WTC11 (cell line): ENCODE measurements around the gene FNDC3B. TPM values are rescaled to one million over a fixed set of nuclear protein-coding genes. Genes with fewer than 3 reads are reported as not detected.

Experiments
- ATAC-seq: fragments of 200-7000 bp; cut with Tn5 transposase; 2 replicates; pipeline ENCODE4 v1.10.0; 2021; ENCODE audit warnings: mild to moderate bottlenecking, moderate library complexity
- CTCF ChIA-PET: fragments of 300-600 bp; sonication (Branson Sonifier 250); formaldehyde crosslinking; loops from one replicate; lab custom pipeline; 2021; ENCODE audit warnings: antibody characterized with exemption; lab: Charles Lee
- POLR2A ChIA-PET: fragments of 350-600 bp; sonication (Branson Sonifier 250); formaldehyde crosslinking; loops from one replicate; lab custom pipeline; 2021; ENCODE audit warnings: antibody characterized with exemption; lab: Charles Lee
- DNase-seq: peaks from one replicate; pipeline ENCODE4 v3.0.0; 2021; ENCODE audit warnings: low spot score
- H3K27ac Mint-ChIP-seq: 2 replicates; pipeline ENCODE4 v1.8.0; 2021; ENCODE audit warnings: mixed read lengths
- H3K27me3 Mint-ChIP-seq: 2 replicates; pipeline ENCODE4 v1.8.0; 2021; ENCODE audit warnings: low read depth, mild to moderate bottlenecking, moderate library complexity, mixed read lengths
- H3K36me3 Mint-ChIP-seq: 2 replicates; pipeline ENCODE4 v1.8.0; 2021; ENCODE audit warnings: mixed read lengths
- H3K4me1 Mint-ChIP-seq: 2 replicates; pipeline ENCODE4 v1.8.0; 2022; ENCODE audit warnings: mixed read lengths
- H3K4me3 Mint-ChIP-seq: 2 replicates; pipeline ENCODE4 v1.8.0; 2021; ENCODE audit warnings: mild to moderate bottlenecking, moderate library complexity, mixed read lengths
- H3K9me3 Mint-ChIP-seq: 2 replicates; pipeline ENCODE4 v1.8.0; 2021; ENCODE audit warnings: mixed read lengths
- CREM ChIP-seq: sonication (generic); formaldehyde crosslinking; IDR thresholded peaks from 2 replicates; pipeline ENCODE4 v1.8.1; 2022; ENCODE audit warnings: mild to moderate bottlenecking, missing genetic modification reagents, moderate library complexity
- ELF4 ChIP-seq: sonication (generic); formaldehyde crosslinking; IDR thresholded peaks from 2 replicates; pipeline ENCODE4 v1.8.1; 2022; ENCODE audit warnings: low read depth, mild to moderate bottlenecking, moderate library complexity, missing genetic modification reagents
- ERG ChIP-seq: fragments of 250-450 bp; sonication (Bioruptor Pico); IDR thresholded peaks from 2 replicates; pipeline ENCODE4 v1.8.0; 2021; ENCODE audit warnings: mild to moderate bottlenecking
- FOXJ3 ChIP-seq: sonication (generic); formaldehyde crosslinking; IDR thresholded peaks from 2 replicates; pipeline ENCODE4 v1.9.0; 2021; ENCODE audit warnings: missing genetic modification reagents, mild to moderate bottlenecking, borderline replicate concordance
- HMGA2 ChIP-seq: fragments of 250-450 bp; sonication (Bioruptor Pico); IDR thresholded peaks from 2 replicates; pipeline ENCODE4 v1.4.0; 2021; ENCODE audit warnings: mild to moderate bottlenecking, moderate library complexity
- MXD4 ChIP-seq: fragments of 250-450 bp; sonication (Bioruptor Pico); IDR thresholded peaks from 2 replicates; pipeline ENCODE4 v1.8.0; 2021; ENCODE audit warnings: mild to moderate bottlenecking, moderate library complexity, borderline replicate concordance
- MYBL2 ChIP-seq: sonication (generic); formaldehyde crosslinking; IDR thresholded peaks from 2 replicates; pipeline ENCODE4 v1.8.1; 2023; ENCODE audit warnings: mild to moderate bottlenecking, moderate library complexity, missing genetic modification reagents
- NFATC4 ChIP-seq: fragments of 250-450 bp; sonication (Bioruptor Pico); IDR thresholded peaks from 2 replicates; pipeline ENCODE4 v1.9.0; 2021; ENCODE audit warnings: mild to moderate bottlenecking
- PRRX2 ChIP-seq: fragments of 250-450 bp; sonication (Bioruptor Pico); IDR thresholded peaks from 2 replicates; pipeline ENCODE4 v1.8.0; 2021; ENCODE audit warnings: mild to moderate bottlenecking
- RELA ChIP-seq: sonication (generic); formaldehyde crosslinking; IDR thresholded peaks from 2 replicates; pipeline ENCODE4 v1.8.1; 2022; ENCODE audit warnings: missing genetic modification reagents, mild to moderate bottlenecking, borderline replicate concordance
- RORB ChIP-seq: fragments of 250-450 bp; sonication (Bioruptor Pico); IDR thresholded peaks from 2 replicates; pipeline ENCODE4 v1.9.0; 2021; ENCODE audit warnings: mild to moderate bottlenecking
- ZNF263 ChIP-seq: sonication (generic); formaldehyde crosslinking; IDR thresholded peaks from 2 replicates; pipeline ENCODE4 v1.8.1; 2022; ENCODE audit warnings: low read depth, mild to moderate bottlenecking, moderate library complexity, missing genetic modification reagents
- ZNF281 ChIP-seq: sonication (generic); formaldehyde crosslinking; IDR thresholded peaks from 2 replicates; pipeline ENCODE4 v1.8.0; 2023; ENCODE audit warnings: mild to moderate bottlenecking, missing genetic modification reagents
- total RNA-seq: library from RNA; stranded (reverse); gene quantifications from 3 replicates; pipeline ENCODE4 v1.2.3, GENCODE V29; 2021
- TF ChIP-seq, protein P1 (sequence below): sonication (generic); formaldehyde crosslinking; IDR thresholded peaks from 2 replicates; pipeline ENCODE4 v1.8.1; 2022; ENCODE audit warnings: low read depth, missing genetic modification reagents, borderline replicate concordance
- TF ChIP-seq, protein P2 (sequence below): sonication (generic); formaldehyde crosslinking; IDR thresholded peaks from 2 replicates; pipeline ENCODE4 v1.8.0; 2022; ENCODE audit warnings: missing genetic modification reagents
- TF ChIP-seq, protein P3 (sequence below): sonication (generic); formaldehyde crosslinking; IDR thresholded peaks from 2 replicates; pipeline ENCODE4 v1.8.1; 2023; ENCODE audit warnings: mild to moderate bottlenecking, missing genetic modification reagents, moderate library complexity
- TF ChIP-seq, protein P4 (sequence below): sonication (generic); formaldehyde crosslinking; IDR thresholded peaks from 2 replicates; pipeline ENCODE4 v1.8.1; 2023; ENCODE audit warnings: mild to moderate bottlenecking, missing genetic modification reagents
- TF ChIP-seq, protein P5 (sequence below): sonication (generic); formaldehyde crosslinking; IDR thresholded peaks from 2 replicates; pipeline ENCODE4 v1.8.0; 2022; ENCODE audit warnings: mild to moderate bottlenecking, missing genetic modification reagents

Gene FNDC3B
- total RNA-seq, 1 experiment from 2014 or later: 42.8 TPM

GRCh38 chr3:172067837-172068440 is 28.6 kb downstream of the FNDC3B start:
- ATAC-seq (peak; percentile 17; the same call in 1 of the 2 replicates), DNase-seq (no peak)
- Mint-ChIP-seq H3K27me3 (no peaks in the 10 kb centered on the region), H3K27ac (peak overlapping the region; percentile 5; the same call in 1 of the 2 replicates), H3K36me3 (peaks cover 11% of the 10 kb centered on the region), H3K9me3 (peaks cover 5% of the 10 kb centered on the region), H3K4me1 (peaks cover 76% of the 10 kb centered on the region), H3K4me3 (no peak overlapping the region)
- ChIA-PET POLR2A (interaction anchor here (1.2 kb wide), 1 partner anchor 27 kb away, joined by 3 read pairs; no protein-coding TSS in a partner anchor), CTCF (no interaction called here)
- TF ChIP-seq RORB: no peak
- no peak for TF ChIP-seq ELF4
- TF ChIP-seq FOXJ3 (CRISPR knock-in tag): no peak
- no peak for TF ChIP-seq NFATC4
- no peak for TF ChIP-seq ERG (CRISPR knock-in tag)
- TF ChIP-seq MYBL2 (CRISPR knock-in tag): no peak
- TF ChIP-seq, protein P1, sequence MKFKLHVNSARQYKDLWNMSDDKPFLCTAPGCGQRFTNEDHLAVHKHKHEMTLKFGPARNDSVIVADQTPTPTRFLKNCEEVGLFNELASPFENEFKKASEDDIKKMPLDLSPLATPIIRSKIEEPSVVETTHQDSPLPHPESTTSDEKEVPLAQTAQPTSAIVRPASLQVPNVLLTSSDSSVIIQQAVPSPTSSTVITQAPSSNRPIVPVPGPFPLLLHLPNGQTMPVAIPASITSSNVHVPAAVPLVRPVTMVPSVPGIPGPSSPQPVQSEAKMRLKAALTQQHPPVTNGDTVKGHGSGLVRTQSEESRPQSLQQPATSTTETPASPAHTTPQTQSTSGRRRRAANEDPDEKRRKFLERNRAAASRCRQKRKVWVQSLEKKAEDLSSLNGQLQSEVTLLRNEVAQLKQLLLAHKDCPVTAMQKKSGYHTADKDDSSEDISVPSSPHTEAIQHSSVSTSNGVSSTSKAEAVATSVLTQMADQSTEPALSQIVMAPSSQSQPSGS: no peak
- no peak for TF ChIP-seq RELA (CRISPR knock-in tag)
- TF ChIP-seq, protein P2, sequence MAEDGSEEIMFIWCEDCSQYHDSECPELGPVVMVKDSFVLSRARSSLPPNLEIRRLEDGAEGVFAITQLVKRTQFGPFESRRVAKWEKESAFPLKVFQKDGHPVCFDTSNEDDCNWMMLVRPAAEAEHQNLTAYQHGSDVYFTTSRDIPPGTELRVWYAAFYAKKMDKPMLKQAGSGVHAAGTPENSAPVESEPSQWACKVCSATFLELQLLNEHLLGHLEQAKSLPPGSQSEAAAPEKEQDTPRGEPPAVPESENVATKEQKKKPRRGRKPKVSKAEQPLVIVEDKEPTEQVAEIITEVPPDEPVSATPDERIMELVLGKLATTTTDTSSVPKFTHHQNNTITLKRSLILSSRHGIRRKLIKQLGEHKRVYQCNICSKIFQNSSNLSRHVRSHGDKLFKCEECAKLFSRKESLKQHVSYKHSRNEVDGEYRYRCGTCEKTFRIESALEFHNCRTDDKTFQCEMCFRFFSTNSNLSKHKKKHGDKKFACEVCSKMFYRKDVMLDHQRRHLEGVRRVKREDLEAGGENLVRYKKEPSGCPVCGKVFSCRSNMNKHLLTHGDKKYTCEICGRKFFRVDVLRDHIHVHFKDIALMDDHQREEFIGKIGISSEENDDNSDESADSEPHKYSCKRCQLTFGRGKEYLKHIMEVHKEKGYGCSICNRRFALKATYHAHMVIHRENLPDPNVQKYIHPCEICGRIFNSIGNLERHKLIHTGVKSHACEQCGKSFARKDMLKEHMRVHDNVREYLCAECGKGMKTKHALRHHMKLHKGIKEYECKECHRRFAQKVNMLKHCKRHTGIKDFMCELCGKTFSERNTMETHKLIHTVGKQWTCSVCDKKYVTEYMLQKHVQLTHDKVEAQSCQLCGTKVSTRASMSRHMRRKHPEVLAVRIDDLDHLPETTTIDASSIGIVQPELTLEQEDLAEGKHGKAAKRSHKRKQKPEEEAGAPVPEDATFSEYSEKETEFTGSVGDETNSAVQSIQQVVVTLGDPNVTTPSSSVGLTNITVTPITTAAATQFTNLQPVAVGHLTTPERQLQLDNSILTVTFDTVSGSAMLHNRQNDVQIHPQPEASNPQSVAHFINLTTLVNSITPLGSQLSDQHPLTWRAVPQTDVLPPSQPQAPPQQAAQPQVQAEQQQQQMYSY (CRISPR knock-in tag): no peak
- no peak for TF ChIP-seq ZNF281 (CRISPR knock-in tag)
- TF ChIP-seq, protein P3, sequence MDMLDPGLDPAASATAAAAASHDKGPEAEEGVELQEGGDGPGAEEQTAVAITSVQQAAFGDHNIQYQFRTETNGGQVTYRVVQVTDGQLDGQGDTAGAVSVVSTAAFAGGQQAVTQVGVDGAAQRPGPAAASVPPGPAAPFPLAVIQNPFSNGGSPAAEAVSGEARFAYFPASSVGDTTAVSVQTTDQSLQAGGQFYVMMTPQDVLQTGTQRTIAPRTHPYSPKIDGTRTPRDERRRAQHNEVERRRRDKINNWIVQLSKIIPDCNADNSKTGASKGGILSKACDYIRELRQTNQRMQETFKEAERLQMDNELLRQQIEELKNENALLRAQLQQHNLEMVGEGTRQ (CRISPR knock-in tag): no peak
- no peak for TF ChIP-seq PRRX2
- TF ChIP-seq, protein P4, sequence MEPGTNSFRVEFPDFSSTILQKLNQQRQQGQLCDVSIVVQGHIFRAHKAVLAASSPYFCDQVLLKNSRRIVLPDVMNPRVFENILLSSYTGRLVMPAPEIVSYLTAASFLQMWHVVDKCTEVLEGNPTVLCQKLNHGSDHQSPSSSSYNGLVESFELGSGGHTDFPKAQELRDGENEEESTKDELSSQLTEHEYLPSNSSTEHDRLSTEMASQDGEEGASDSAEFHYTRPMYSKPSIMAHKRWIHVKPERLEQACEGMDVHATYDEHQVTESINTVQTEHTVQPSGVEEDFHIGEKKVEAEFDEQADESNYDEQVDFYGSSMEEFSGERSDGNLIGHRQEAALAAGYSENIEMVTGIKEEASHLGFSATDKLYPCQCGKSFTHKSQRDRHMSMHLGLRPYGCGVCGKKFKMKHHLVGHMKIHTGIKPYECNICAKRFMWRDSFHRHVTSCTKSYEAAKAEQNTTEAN (CRISPR knock-in tag): no peak
- no peak for TF ChIP-seq CREM (CRISPR knock-in tag)
- no peak for TF ChIP-seq HMGA2
- no peak for TF ChIP-seq ZNF263
- TF ChIP-seq, protein P5, sequence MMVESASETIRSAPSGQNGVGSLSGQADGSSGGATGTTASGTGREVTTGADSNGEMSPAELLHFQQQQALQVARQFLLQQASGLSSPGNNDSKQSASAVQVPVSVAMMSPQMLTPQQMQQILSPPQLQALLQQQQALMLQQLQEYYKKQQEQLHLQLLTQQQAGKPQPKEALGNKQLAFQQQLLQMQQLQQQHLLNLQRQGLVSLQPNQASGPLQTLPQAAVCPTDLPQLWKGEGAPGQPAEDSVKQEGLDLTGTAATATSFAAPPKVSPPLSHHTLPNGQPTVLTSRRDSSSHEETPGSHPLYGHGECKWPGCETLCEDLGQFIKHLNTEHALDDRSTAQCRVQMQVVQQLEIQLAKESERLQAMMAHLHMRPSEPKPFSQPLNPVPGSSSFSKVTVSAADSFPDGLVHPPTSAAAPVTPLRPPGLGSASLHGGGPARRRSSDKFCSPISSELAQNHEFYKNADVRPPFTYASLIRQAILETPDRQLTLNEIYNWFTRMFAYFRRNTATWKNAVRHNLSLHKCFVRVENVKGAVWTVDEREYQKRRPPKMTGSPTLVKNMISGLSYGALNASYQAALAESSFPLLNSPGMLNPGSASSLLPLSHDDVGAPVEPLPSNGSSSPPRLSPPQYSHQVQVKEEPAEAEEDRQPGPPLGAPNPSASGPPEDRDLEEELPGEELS: no peak
- no peak for TF ChIP-seq MXD4 (CRISPR knock-in tag)
